ENCODE results near the gene TMEM74B.

Gene TMEM74B

GRCh38 chr20:1134355-1134754 lies 50.4 kb downstream of the TMEM74B start:
- TF ChIP-seq CTCF (IDR thresholded peaks at IDR 0.05; ENCODE audit: low read depth, low read length) = no peak
- H3K36me3 ChIP-seq = no peaks in the 10 kb centered on the region
- no peak for DNase-seq
- no peaks in the 10 kb centered on the region for H3K27me3 ChIP-seq
- no peaks in the 10 kb centered on the region for H3K4me1 ChIP-seq
- H3K4me3 ChIP-seq (ENCODE audit: low read depth, low read length) = no peak overlapping the region
- H3K9me3 ChIP-seq = no peaks in the 10 kb centered on the region

GRCh38 chr20:1131354-1131753 lies 53.4 kb downstream of the TMEM74B start:
- Histone ChIP-seq H3K9me3 (no peaks in the 10 kb centered on the region), H3K4me3 (ENCODE audit: low read depth, low read length) (no peak overlapping the region), H3K4me1 (no peaks in the 10 kb centered on the region), H3K36me3 (no peaks in the 10 kb centered on the region), H3K27me3 (no peaks in the 10 kb centered on the region)
- DNase-seq = no peak
- no peak for TF ChIP-seq CTCF (IDR thresholded peaks at IDR 0.05; ENCODE audit: low read depth, low read length)

GRCh38 chr20:1130847-1131246 lies 53.9 kb downstream of the TMEM74B start:
- DNase-seq = no peak
- Histone ChIP-seq H3K9me3 (no peaks in the 10 kb centered on the region), H3K36me3 (no peaks in the 10 kb centered on the region), H3K4me3 (ENCODE audit: low read depth, low read length) (no peak overlapping the region), H3K27me3 (no peaks in the 10 kb centered on the region), H3K4me1 (no peaks in the 10 kb centered on the region)
- no peak for TF ChIP-seq CTCF (IDR thresholded peaks at IDR 0.05; ENCODE audit: low read depth, low read length)

Data from BE2C (cell line).